CD14-positive monocyte (primary cell): Measurements from ENCODE around the gene RSRC1. TPM values are rescaled to one million over a fixed set of nuclear protein-coding genes. Genes with fewer than 3 reads are reported as not detected.

ENCODE experiments used
- DNase-seq, 3 donors: peaks; one replicate each; pipeline ENCODE4 v3.0.0-alpha.2; 2011 to 2022
- H2AFZ ChIP-seq: 2 replicates; pipeline ENCODE4 v1.6.0; 2012; ENCODE audit warnings: mild to moderate bottlenecking, low read depth, low read length, inconsistent platforms; ENCODE audit not compliant: insufficient read depth, poor library complexity, severe bottlenecking
- H3K27ac ChIP-seq, 2 donors: 1 replicate in 1 of 2; 2 replicates in 1 of 2; pipeline ENCODE4 v1.5.1; 2012 to 2013; ENCODE audit warnings: low read length in 2 of 2, control low read depth in 1 of 2, inconsistent platforms in 1 of 2, low read depth in 1 of 2, mild to moderate bottlenecking in 1 of 2
- H3K27me3 ChIP-seq, 2 donors: one replicate each; pipeline versions ENCODE4 v1.6.0 to v1.6.1; 2011 to 2013; ENCODE audit warnings: low read length in 2 of 2; ENCODE audit not compliant: control insufficient read depth in 2 of 2, insufficient read depth in 2 of 2
- H3K36me3 ChIP-seq, 2 donors: replicated peaks in 1 of 2; 1 replicate in 1 of 2; 2 replicates in 1 of 2; pipeline versions ENCODE4 v1.5.1 to v1.6.1; 2012 to 2013; ENCODE audit warnings: low read length in 2 of 2, control low read depth in 1 of 2, inconsistent platforms in 1 of 2, mild to moderate bottlenecking in 1 of 2; ENCODE audit not compliant: insufficient read depth in 2 of 2, control insufficient read depth in 1 of 2
- H3K4me1 ChIP-seq, 2 donors: 1 replicate in 1 of 2; 2 replicates in 1 of 2; pipeline versions ENCODE4 v1.5.1 to v1.6.1; 2012 to 2013; ENCODE audit warnings: low read length in 2 of 2, control low read depth in 1 of 2, inconsistent platforms in 1 of 2, mild to moderate bottlenecking in 1 of 2, moderate library complexity in 1 of 2; ENCODE audit not compliant: insufficient read depth in 2 of 2, control insufficient read depth in 1 of 2
- H3K4me2 ChIP-seq: replicated peaks from 2 replicates; pipeline ENCODE3; 2012; ENCODE audit warnings: low read length, moderate library complexity, mild to moderate bottlenecking; ENCODE audit not compliant: poor library complexity, severe bottlenecking; ENCODE audit errors: extremely low read depth
- H3K4me3 ChIP-seq, 3 experiments: fragments of 200-600 bp in 1 of 3; sonication (generic) in 1 of 3; replicated peaks in 1 of 3; 1 replicate in 2 of 3; 2 replicates in 1 of 3; pipeline ENCODE4 v1.5.1; 2011 to 2013; ENCODE audit warnings: low read length in 3 of 3, mild to moderate bottlenecking in 3 of 3, control low read depth in 2 of 3, low read depth in 2 of 3, inconsistent platforms in 1 of 3, moderate library complexity in 1 of 3
- H3K79me2 ChIP-seq: 2 replicates; pipeline ENCODE4 v1.6.0; 2012; ENCODE audit warnings: mild to moderate bottlenecking, control low read depth, inconsistent platforms, low read length, moderate library complexity; ENCODE audit not compliant: insufficient read depth
- H3K9ac ChIP-seq: 2 replicates; pipeline ENCODE4 v1.6.0; 2017; ENCODE audit warnings: low read length, mild to moderate bottlenecking; ENCODE audit not compliant: insufficient read depth, poor library complexity, severe bottlenecking
- H3K9me3 ChIP-seq, 2 donors: replicated peaks in 1 of 2; 1 replicate in 1 of 2; 2 replicates in 1 of 2; pipeline versions ENCODE4 v1.5.1 to v1.6.1; 2012 to 2013; ENCODE audit warnings: low read length in 2 of 2, control low read depth in 1 of 2; ENCODE audit not compliant: control insufficient read depth in 1 of 2, insufficient read depth in 1 of 2
- H4K20me1 ChIP-seq: 2 replicates; pipeline ENCODE4 v1.6.0; 2012; ENCODE audit warnings: mild to moderate bottlenecking, low read length, control low read depth, moderate library complexity; ENCODE audit not compliant: insufficient read depth
- H3K27ac Mint-ChIP-seq, 7 donors: one replicate each; pipeline ENCODE4 v1.8.0; 2020; ENCODE audit warnings: mild to moderate bottlenecking in 7 of 7, mixed read lengths in 7 of 7, moderate library complexity in 6 of 7, inconsistent platforms in 2 of 7
- H3K27me3 Mint-ChIP-seq, 3 donors: one replicate each; pipeline ENCODE4 v1.8.0; 2021 to 2022; ENCODE audit warnings: low read depth in 3 of 3, mild to moderate bottlenecking in 3 of 3, mixed read lengths in 3 of 3, moderate library complexity in 3 of 3, inconsistent platforms in 1 of 3
- H3K36me3 Mint-ChIP-seq, 2 donors: one replicate each; pipeline ENCODE4 v1.8.0; 2020; ENCODE audit warnings: mixed read lengths in 2 of 2, inconsistent platforms in 1 of 2, mild to moderate bottlenecking in 1 of 2
- H3K4me1 Mint-ChIP-seq: one replicate; pipeline ENCODE4 v1.8.0; 2020; ENCODE audit warnings: mild to moderate bottlenecking, mixed read lengths
- H3K4me3 Mint-ChIP-seq, 2 donors: one replicate each; pipeline ENCODE4 v1.8.0; 2020; ENCODE audit warnings: mild to moderate bottlenecking in 2 of 2, mixed read lengths in 2 of 2, moderate library complexity in 1 of 2
- H3K9me3 Mint-ChIP-seq, 7 donors: one replicate each; pipeline ENCODE4 v1.8.0; 2020 to 2022; ENCODE audit warnings: mixed read lengths in 7 of 7, mild to moderate bottlenecking in 6 of 7, moderate library complexity in 6 of 7, inconsistent platforms in 2 of 7
- CTCF ChIP-seq: fragments of 200-600 bp; IDR thresholded peaks from one replicate; pipeline ENCODE4 v1.8.0; 2022; ENCODE audit warnings: antibody characterized with exemption, mild to moderate bottlenecking
- WGBS: methylation state at CpG from one replicate; pipeline ENCODE4 v1.1.5; 2013; ENCODE audit warnings: missing lambda C conversion rate; ENCODE audit not compliant: insufficient coverage; 5-methylcytosine and 5-hydroxymethylcytosine counted together
- intact Hi-C, 2 donors: fragments of 100-400 bp; cut with micrococcal nuclease; formaldehyde crosslinking; loops; one replicate each; pipeline versions ENCODE4 v1.15.0 to v1.15.1; 2023
- polyA plus RNA-seq, 3 donors: library from polyadenylated mRNA; depleted of rRNA in 1 of 3; unstranded in 2 of 3; stranded (reverse) in 1 of 3; fragments of 300-500 nt in 2 of 3; fragments of >200 nt in 1 of 3; fragmentation: Illumina TruSeq in 2 of 3; gene quantifications; 1 replicate in 2 of 3; 2 replicates in 1 of 3; pipeline ENCODE4 v1.2.3, GENCODE V29; 2012 to 2021

The RSRC1 gene
- polyA plus RNA-seq, 3 donors: 6.6 to 31.7 (median 15.1) TPM

GRCh38 chr3:158460926-158461325 lies 351.0 kb downstream of the RSRC1 start:
- Histone ChIP-seq H3K36me3 (no peaks in the 10 kb centered on the region), H3K9ac (no peak overlapping the region), H3K27ac (no peak overlapping the region), H3K4me2 (no peak overlapping the region), H3K27me3 (no peaks in the 10 kb centered on the region), H4K20me1 (no peaks in the 10 kb centered on the region), H3K4me3 (no peak overlapping the region), H2AFZ (no peak overlapping the region), H3K4me1 (peaks cover 0 to 17% of the 10 kb centered on the region in 2 donors), H3K79me2 (no peaks in the 10 kb centered on the region), H3K9me3 (no peaks in the 10 kb centered on the region)
- TF ChIP-seq CTCF: no peak
- Mint-ChIP-seq H3K4me1 (peaks cover 22% of the 10 kb centered on the region), H3K4me3 (no peak overlapping the region), H3K27ac (peak overlapping the region in 4 of 7 donors; percentile 55 to 80 (median 61)), H3K36me3 (peaks cover 0 to 8% of the 10 kb centered on the region in 2 donors), H3K27me3 (no peaks in the 10 kb centered on the region), H3K9me3 (no peaks in the 10 kb centered on the region)
- no CpG with 5 or more reads among the region's 1 CpG for WGBS
- DNase-seq: no peak
- intact Hi-C loops: no loop called here

GRCh38 chr3:158463556-158463955 lies 353.7 kb downstream of the RSRC1 start:
- TF ChIP-seq CTCF: no peak
- DNase-seq: no peak
- H4K20me1 ChIP-seq: no peaks in the 10 kb centered on the region
- intact Hi-C loops: no loop called here
- no peaks in the 10 kb centered on the region for H3K27me3 ChIP-seq
- H3K4me3 ChIP-seq: no peak overlapping the region
- H3K27ac Mint-ChIP-seq: no peak overlapping the region
- no peak overlapping the region for H3K27ac ChIP-seq
- peaks cover 0 to 5% of the 10 kb centered on the region in 2 donors for H3K36me3 Mint-ChIP-seq
- H3K4me1 ChIP-seq: peaks cover 0 to 17% of the 10 kb centered on the region in 2 donors
- H3K4me2 ChIP-seq: no peak overlapping the region
- no peaks in the 10 kb centered on the region for H3K79me2 ChIP-seq
- no peak overlapping the region for H3K9ac ChIP-seq
- no peaks in the 10 kb centered on the region for H3K27me3 Mint-ChIP-seq
- H3K9me3 ChIP-seq: no peaks in the 10 kb centered on the region
- H2AFZ ChIP-seq: no peak overlapping the region
- no CpG with 5 or more reads among the region's 3 CpGs for WGBS
- H3K36me3 ChIP-seq: no peaks in the 10 kb centered on the region
- H3K4me1 Mint-ChIP-seq: peaks cover 22% of the 10 kb centered on the region
- H3K4me3 Mint-ChIP-seq: no peak overlapping the region
- H3K9me3 Mint-ChIP-seq: no peaks in the 10 kb centered on the region
